ENCODE measurements around the gene COASY.

Gene COASY

GRCh38 chr17:42559075-42559474 lies 2.9 kb upstream of the COASY start:
- Histone ChIP-seq H3K9me3 (ENCODE audit: control insufficient read depth, low read depth, low read length) (no peaks in the 10 kb centered on the region), H3K4me3 (ENCODE audit: low read length) (no peak overlapping the region), H3K4me1 (ENCODE audit: control insufficient read depth, low read depth, low read length) (peaks cover 4% of the 10 kb centered on the region), H3K27ac (ENCODE audit: low read length) (no peak overlapping the region), H3K27me3 (ENCODE audit: control insufficient read depth, insufficient read depth, low read length) (no peaks in the 10 kb centered on the region), H3K9ac (ENCODE audit: low read length) (no peak overlapping the region), H3K36me3 (ENCODE audit: control insufficient read depth, low read depth, low read length) (peaks cover 3% of the 10 kb centered on the region)

DNA sequence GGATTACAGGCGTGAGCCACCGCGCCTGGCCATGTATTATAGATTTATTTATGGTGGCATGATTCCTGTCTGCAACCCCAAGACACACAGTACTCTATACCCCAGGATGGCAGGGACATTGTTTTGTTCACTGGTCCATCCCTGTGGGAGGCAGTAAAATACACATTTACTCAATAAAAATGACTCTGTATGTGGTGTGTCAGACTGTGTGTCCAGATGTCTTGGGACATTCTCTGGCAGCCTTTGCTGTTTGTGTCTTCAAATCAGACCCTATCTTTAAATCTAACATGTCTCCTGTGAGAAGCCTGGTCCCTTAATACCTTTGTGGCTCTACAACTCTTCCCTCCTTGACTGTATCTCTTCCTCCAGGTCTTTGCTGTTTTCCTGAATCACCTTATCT lies 1.7 kb upstream of the COASY start:
- Histone ChIP-seq H3K4me1 (ENCODE audit: control insufficient read depth, low read depth, low read length) (peaks cover 4% of the 10 kb centered on the region), H3K9me3 (ENCODE audit: control insufficient read depth, low read depth, low read length) (no peaks in the 10 kb centered on the region), H3K36me3 (ENCODE audit: control insufficient read depth, low read depth, low read length) (peaks cover 13% of the 10 kb centered on the region), H3K27ac (ENCODE audit: low read length) (no peak overlapping the region), H3K9ac (ENCODE audit: low read length) (no peak overlapping the region), H3K4me3 (ENCODE audit: low read length) (no peak overlapping the region), H3K27me3 (ENCODE audit: control insufficient read depth, insufficient read depth, low read length) (no peaks in the 10 kb centered on the region)

- Histone ChIP-seq H3K27ac (ENCODE audit: low read length) (no peak overlapping the region), H3K9ac (ENCODE audit: low read length) (peak overlapping the region; percentile 83), H3K4me1 (ENCODE audit: control insufficient read depth, low read depth, low read length) (peaks cover 7% of the 10 kb centered on the region), H3K36me3 (ENCODE audit: control insufficient read depth, low read depth, low read length) (peaks cover 14% of the 10 kb centered on the region), H3K4me3 (ENCODE audit: low read length) (peak overlapping the region; percentile 85), H3K27me3 (ENCODE audit: control insufficient read depth, insufficient read depth, low read length) (no peaks in the 10 kb centered on the region), H3K9me3 (ENCODE audit: control insufficient read depth, low read depth, low read length) (no peaks in the 10 kb centered on the region)
These were observed 617 bp downstream of the COASY start for GRCh38 chr17:42562388-42563142.

- Histone ChIP-seq H3K9ac (ENCODE audit: low read length) (peak overlapping the region; percentile 83), H3K27ac (ENCODE audit: low read length) (no peak overlapping the region), H3K27me3 (ENCODE audit: control insufficient read depth, insufficient read depth, low read length) (no peaks in the 10 kb centered on the region), H3K4me1 (ENCODE audit: control insufficient read depth, low read depth, low read length) (peaks cover 7% of the 10 kb centered on the region), H3K9me3 (ENCODE audit: control insufficient read depth, low read depth, low read length) (no peaks in the 10 kb centered on the region), H3K36me3 (ENCODE audit: control insufficient read depth, low read depth, low read length) (peaks cover 14% of the 10 kb centered on the region), H3K4me3 (ENCODE audit: low read length) (peak overlapping the region; percentile 85)
These were observed 1.2 kb downstream of the COASY start for GRCh38 chr17:42563143-42563509.

DNA sequence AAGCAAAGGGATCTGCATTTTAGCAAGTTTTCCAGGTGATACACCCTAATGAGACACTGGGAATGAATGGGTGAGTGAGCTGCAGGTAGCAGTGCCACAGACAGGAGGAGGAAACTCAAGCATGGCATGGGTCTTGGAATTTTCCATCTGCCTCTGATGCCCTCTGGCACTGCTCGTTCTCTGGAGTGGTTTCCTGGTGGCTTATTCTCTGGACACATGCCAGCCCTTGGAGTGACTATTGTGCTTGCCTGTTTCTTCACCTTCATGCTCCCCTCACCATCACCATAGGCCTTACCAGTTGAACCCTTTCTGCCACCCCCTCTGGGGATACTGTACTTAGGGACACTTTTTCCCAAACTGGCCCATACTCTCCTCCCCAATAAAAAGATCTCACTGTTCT lies 1.6 kb downstream of the COASY start:
- H3K9ac ChIP-seq (ENCODE audit: low read length) = no peak overlapping the region
- no peak overlapping the region for H3K27ac ChIP-seq (ENCODE audit: low read length)
- H3K4me1 ChIP-seq (ENCODE audit: control insufficient read depth, low read depth, low read length) = peaks cover 7% of the 10 kb centered on the region
- H3K9me3 ChIP-seq (ENCODE audit: control insufficient read depth, low read depth, low read length) = no peaks in the 10 kb centered on the region
- peak overlapping the region; percentile 85 for H3K4me3 ChIP-seq (ENCODE audit: low read length)
- H3K27me3 ChIP-seq (ENCODE audit: control insufficient read depth, insufficient read depth, low read length) = no peaks in the 10 kb centered on the region
- H3K36me3 ChIP-seq (ENCODE audit: control insufficient read depth, low read depth, low read length) = peaks cover 16% of the 10 kb centered on the region

DNA sequence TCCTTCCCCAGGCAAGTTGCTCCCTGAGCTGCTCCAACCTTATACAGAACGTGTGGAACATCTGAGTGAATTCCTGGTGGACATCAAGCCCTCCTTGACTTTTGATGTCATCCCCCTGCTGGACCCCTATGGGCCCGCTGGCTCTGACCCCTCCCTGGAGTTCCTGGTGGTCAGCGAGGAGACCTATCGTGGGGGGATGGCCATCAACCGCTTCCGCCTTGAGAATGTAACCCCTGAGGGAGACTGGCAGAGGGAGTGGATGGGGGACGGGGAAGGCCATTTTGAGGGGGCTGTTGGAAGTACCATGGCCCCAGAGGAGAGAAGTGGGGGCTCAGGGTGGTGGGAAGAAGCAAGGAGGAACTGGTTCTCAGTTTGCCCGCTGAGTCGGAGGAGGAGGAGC lies 2.0 kb downstream of the COASY start:
- Histone ChIP-seq H3K4me1 (ENCODE audit: control insufficient read depth, low read depth, low read length) (peaks cover 7% of the 10 kb centered on the region), H3K9ac (ENCODE audit: low read length) (no peak overlapping the region), H3K4me3 (ENCODE audit: low read length) (no peak overlapping the region), H3K36me3 (ENCODE audit: control insufficient read depth, low read depth, low read length) (peaks cover 20% of the 10 kb centered on the region), H3K27me3 (ENCODE audit: control insufficient read depth, insufficient read depth, low read length) (no peaks in the 10 kb centered on the region), H3K9me3 (ENCODE audit: control insufficient read depth, low read depth, low read length) (no peaks in the 10 kb centered on the region), H3K27ac (ENCODE audit: low read length) (no peak overlapping the region)

DNA sequence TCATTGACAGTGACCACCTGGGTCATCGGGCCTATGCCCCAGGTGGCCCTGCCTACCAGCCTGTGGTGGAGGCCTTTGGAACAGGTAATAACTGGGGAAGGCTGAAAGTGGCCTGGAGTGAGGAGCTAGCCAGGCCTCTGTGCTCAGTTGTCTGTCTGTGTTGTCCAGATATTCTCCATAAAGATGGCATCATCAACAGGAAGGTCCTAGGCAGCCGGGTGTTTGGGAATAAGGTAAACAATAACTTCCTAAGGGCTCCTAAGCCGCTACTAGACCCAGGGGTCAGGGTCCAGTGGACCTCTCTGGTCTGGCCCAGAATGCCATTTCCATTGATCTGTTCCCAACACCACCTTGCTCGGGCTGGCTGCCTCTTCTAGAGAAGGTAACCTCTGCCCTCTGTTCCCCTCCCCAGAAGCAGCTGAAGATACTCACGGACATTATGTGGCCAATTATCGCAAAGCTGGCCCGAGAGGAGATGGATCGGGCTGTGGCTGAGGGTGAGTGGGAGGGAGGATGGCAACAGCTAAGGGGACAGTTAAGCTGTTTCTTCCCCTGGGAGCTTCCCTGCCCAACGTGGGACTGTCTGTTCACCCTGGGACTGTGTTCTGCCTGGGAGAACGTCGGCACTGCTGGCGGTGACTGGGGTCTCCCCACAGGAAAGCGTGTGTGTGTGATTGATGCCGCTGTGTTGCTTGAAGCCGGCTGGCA lies 3.0 kb downstream of the COASY start:
- no peaks in the 10 kb centered on the region for H3K27me3 ChIP-seq (ENCODE audit: control insufficient read depth, insufficient read depth, low read length)
- no peak overlapping the region for H3K4me3 ChIP-seq (ENCODE audit: low read length)
- H3K9ac ChIP-seq (ENCODE audit: low read length) = no peak overlapping the region
- peaks cover 30% of the 10 kb centered on the region for H3K36me3 ChIP-seq (ENCODE audit: control insufficient read depth, low read depth, low read length)
- H3K27ac ChIP-seq (ENCODE audit: low read length) = no peak overlapping the region
- peaks cover 7% of the 10 kb centered on the region for H3K4me1 ChIP-seq (ENCODE audit: control insufficient read depth, low read depth, low read length)
- no peaks in the 10 kb centered on the region for H3K9me3 ChIP-seq (ENCODE audit: control insufficient read depth, low read depth, low read length)

DNA sequence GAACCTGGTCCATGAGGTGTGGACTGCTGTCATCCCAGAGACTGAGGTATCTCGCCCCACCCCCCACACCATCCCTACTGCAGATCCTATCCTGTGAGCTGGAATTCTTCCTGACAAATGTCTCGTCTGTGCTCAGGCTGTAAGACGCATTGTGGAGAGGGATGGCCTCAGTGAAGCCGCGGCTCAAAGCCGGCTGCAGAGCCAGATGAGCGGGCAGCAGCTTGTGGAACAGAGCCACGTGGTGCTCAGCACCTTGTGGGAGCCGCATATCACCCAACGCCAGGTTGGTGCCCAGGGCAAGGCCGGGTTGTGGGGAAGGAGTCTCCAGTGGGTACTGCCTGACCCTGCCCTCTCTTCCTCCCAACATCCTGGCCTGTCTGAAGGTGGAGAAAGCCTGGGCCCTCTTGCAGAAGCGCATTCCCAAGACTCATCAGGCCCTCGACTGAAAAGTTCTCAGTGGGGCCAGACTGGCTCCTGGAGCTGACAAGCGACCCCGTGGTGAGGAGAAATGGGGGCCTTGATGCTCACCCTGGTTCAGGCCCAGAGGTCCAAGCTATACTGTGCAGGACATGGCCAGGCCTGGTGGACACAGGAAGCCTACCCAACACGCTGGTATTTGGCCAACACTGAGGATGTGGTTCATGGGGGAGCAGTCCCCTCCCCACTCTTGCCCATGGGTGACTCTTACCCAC lies 3.7 kb downstream of the COASY start:
- no peak overlapping the region for H3K27ac ChIP-seq (ENCODE audit: low read length)
- peaks cover 7% of the 10 kb centered on the region for H3K4me1 ChIP-seq (ENCODE audit: control insufficient read depth, low read depth, low read length)
- no peak overlapping the region for H3K4me3 ChIP-seq (ENCODE audit: low read length)
- no peaks in the 10 kb centered on the region for H3K27me3 ChIP-seq (ENCODE audit: control insufficient read depth, insufficient read depth, low read length)
- H3K9ac ChIP-seq (ENCODE audit: low read length) = no peak overlapping the region
- peaks cover 36% of the 10 kb centered on the region for H3K36me3 ChIP-seq (ENCODE audit: control insufficient read depth, low read depth, low read length)
- no peaks in the 10 kb centered on the region for H3K9me3 ChIP-seq (ENCODE audit: control insufficient read depth, low read depth, low read length)

DNA sequence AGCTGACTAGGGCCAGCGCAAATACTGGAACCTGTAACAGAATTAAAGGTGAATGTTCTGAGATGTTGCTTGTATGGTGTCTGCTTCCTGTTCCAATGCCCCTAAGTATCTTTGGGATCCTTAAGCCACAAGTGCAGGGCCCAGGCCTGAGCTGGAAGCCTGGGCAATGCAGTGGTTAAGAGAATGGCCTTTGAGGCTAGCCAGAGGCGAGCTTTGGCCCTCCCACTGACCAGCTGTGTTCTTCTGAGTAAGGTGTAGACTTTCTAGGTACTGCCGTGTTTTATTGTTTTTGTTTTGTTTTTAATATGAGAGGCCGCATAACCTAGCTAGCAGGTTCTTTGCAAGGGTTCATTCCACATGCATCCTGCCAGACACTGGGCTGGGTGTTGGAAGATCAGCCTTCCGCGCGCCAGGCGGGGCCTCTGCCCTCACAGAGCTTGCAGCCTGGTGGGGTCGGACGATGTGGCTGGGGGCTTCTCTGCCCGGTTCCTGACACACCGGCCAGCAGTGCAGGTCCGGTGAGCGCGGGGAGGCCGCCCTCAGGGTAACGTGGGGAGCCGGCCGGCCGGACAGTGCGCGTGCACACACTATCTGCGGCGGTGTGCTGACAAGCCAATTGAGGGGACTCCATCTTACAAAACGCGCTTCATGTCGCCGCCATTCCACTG lies 4.4 kb downstream of the COASY start:
- H3K9me3 ChIP-seq (ENCODE audit: control insufficient read depth, low read depth, low read length) = no peaks in the 10 kb centered on the region
- peak overlapping the region; percentile 56 for H3K4me3 ChIP-seq (ENCODE audit: low read length)
- peaks cover 42% of the 10 kb centered on the region for H3K36me3 ChIP-seq (ENCODE audit: control insufficient read depth, low read depth, low read length)
- H3K4me1 ChIP-seq (ENCODE audit: control insufficient read depth, low read depth, low read length) = peaks cover 7% of the 10 kb centered on the region
- peak overlapping the region; percentile 69 for H3K9ac ChIP-seq (ENCODE audit: low read length)
- no peak overlapping the region for H3K27ac ChIP-seq (ENCODE audit: low read length)
- H3K27me3 ChIP-seq (ENCODE audit: control insufficient read depth, insufficient read depth, low read length) = no peaks in the 10 kb centered on the region

DNA sequence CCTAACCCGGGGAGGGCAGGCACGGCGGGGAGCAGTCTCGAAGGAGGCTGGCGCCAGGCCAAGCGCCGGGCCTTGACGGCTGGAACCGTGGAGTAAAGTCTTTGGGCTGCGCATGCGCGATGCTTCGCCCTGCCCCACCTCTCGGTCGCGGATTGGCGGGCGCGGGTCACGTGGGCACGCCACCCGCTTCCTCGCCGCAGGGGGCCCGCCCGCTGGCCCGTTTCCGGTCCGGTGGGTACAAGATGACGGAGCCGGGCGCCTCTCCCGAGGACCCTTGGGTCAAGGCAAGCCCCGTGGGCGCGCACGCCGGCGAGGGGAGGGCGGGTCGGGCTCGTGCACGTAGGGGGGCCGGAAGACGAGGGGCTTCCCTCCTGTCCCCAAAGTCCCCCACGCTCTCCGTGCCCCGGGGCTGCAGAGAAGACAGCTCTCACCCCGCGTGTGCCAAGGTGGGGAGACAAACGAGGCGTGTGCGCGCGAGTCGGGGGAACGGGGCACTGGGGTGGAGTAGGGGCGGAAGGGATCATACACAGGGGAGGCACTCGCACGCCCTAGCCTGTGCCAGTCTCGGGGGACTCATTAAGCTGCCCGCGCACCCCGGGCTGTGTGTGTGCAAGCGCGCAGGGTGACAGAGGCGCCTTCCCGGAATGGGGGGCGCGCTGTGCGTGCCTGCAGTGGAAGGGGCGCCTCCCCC lies 5.1 kb downstream of the COASY start, which contains the start of gene MLX:
Gene MLX, plus strand, starts transcription at position 218 of the 691 bp plus-strand sequence. Its CDS starts 25 bp downstream, at position 243.
- H3K27ac ChIP-seq (ENCODE audit: low read length) = no peak within 1 kb of the TSS
- peaks cover 49% of the 10 kb centered on the region for H3K36me3 ChIP-seq (ENCODE audit: control insufficient read depth, low read depth, low read length)
- H3K4me1 ChIP-seq (ENCODE audit: control insufficient read depth, low read depth, low read length) = peaks cover 7% of the 10 kb centered on the region
- peak within 1 kb of the TSS; percentile 69 for H3K9ac ChIP-seq (ENCODE audit: low read length)
- H3K4me3 ChIP-seq (ENCODE audit: low read length) = peak within 1 kb of the TSS; percentile 56
- no peaks in the 10 kb centered on the region for H3K27me3 ChIP-seq (ENCODE audit: control insufficient read depth, insufficient read depth, low read length)
- no peaks in the 10 kb centered on the region for H3K9me3 ChIP-seq (ENCODE audit: control insufficient read depth, low read depth, low read length)
